HG03175 (cell line): ENCODE results near the gene ZNF143.
"Not testable (repeated sequence)": the region's sequence is repeated elsewhere in the genome, so short reads cannot be mapped to it uniquely, and the experiment has no call there.

Experiments
- ATAC-seq: cut with Tn5 transposase; IDR thresholded peaks from one replicate; pipeline ENCODE4 v1.9.1; 2021; ENCODE audit warnings: mild to moderate bottlenecking, moderate library complexity; ENCODE audit not compliant: unreplicated experiment

ZNF143 gene

DNA sequence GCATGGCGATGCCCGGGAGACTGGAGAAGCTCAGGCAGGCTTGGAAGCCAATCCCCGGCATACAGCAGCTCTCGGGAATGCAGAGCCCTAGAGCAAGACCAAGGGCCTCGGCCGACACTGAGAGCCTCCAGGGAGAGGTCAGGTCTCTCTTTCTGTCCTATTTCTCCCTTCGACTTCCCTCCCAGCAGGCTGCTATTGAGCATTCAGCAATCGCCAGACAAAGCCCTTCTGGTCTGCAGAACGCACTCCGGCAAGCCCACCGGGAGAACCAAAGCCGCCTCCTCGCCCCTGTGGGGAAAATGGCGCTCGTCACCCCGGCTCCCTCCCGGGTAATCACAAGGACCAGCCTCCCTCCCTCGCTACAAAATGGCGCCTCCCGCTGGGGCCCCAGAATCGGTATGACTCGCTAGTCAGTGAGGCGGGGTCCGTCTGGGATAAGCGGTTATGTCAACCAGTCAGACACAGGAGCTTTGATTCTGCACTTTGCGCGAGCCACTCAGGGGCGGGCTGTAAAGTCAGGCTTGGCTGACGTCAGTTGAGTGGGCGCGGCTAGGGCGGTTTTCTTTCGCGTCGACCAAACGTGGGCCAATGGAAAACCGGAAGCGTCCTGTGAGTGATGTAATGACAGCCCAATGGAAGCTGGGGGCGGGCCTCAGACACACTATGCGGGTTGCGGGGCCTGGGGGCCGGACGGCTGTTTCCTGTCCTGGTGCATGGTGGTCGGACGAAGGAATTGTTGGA lies at the start of gene ZNF143:
TSS of gene ZNF143 (plus strand) at position 691 of the 741 bp plus-strand sequence. CDS start 10,297 bp downstream, outside the sequence.
- ATAC-seq: peak; percentile 88

DNA sequence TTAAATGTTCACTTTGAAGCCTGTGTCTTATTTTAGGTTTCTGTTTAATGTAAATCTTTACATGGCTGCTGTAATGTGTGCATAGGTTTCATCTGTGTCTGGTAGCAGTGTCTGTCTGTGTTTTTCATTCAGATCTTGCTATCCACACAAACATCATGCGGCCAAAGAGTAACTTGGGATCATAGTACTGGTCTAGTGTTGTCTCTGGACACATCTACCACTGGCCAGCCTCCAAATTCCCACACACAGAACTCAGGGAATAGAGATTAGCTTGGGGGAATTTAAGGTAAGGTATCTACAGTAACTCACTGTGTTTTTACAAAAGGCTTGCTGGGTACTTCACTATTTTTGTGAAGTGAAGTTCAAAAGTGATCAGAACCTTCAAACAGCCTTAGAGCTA lies 32.1 kb upstream of the ZNF143 start:
- no peak for ATAC-seq

DNA sequence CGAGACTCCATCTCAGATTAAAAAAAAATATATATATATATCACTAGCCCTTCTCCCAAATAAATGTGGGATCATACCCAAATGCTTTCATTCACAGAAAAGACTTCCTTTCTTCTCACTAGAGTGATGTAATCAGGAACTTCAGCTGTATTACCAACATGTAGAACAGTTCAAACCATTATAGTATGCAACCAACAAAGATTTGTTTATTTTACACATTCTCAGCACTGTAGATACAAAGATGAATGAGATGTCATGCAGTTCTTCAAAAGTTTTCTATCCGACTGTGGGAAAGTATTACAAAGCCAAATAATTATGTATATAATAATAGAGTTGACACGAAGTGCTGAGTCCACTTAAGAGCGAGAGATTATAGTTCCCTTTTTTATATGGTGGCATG lies 22.2 kb upstream of the ZNF143 start:
- ATAC-seq: no peak

DNA sequence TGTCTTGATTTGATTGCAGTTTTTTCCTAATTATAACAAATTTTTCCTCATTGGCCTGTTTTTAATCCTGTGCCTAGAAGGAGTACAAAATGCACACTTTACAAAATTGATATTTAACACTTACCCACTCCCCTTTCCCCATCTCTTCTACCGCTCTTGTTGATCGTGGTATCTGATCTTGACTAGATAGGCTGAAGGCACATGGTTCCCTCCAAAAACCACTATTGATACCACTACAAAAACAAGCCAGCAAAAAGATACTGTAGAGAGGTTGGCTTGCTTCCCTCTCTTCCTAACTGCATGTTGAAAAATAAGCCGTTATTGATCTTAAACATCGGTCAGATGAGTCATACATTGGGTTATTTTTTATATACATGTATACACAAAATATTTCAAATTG lies 14.6 kb upstream of the ZNF143 start:
- no peak for ATAC-seq

DNA sequence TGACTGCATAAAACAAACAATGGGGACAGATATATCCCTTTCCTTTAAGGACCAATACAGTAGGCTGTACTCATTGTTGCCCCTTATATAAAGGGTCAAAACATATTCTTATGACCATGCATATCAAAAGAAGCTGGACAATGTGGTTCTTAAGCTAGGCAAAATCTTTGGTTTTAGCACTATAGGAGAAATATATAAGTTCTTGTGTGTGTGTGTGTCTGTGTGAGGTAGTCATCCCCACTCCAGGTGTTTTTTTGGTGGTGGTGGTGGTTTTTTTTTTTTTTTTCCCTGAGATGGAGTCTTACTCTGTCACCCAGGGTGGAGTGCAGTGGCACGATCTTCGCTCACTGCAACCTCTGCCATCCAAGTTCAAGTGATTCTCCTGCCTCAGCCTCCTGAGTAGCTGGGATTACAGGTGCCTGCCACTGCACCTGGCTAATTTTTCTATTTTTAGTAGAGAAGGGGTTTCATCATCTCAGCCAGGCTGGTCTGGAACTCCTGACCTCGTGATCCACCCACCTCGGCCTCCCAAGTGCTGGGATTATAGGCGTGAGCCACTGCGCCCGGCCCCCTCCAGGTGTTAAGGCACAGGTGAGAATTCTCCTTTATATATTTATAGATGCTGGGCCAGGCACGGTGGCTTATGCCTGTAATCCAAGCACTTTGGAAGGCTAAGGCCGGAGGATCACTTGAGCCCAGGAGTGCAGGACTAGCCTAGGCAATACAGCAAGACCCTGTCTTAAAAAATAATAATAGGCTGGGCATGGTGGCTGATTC lies 12.0 kb upstream of the ZNF143 start:
- no peak for ATAC-seq

DNA sequence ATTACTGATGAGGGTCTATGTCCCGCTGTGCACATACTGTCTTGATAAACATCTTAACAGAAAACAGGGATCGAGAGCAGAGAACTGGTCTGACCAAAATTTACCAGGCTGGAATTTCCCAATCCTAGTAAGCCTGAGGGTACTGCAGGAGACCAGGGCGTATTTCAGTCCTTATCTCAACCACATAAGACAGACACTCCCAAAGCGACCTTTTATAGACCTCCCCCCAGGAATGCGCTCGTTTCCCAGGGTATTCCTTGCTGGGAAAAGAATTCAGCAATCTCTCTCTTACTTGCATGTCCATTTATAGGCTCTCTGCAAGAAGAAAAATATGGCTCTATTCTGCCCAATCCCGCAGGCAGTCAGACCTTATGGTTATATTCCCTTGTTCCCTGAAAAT lies 8.8 kb upstream of the ZNF143 start:
- not testable (repeated sequence) for ATAC-seq

DNA sequence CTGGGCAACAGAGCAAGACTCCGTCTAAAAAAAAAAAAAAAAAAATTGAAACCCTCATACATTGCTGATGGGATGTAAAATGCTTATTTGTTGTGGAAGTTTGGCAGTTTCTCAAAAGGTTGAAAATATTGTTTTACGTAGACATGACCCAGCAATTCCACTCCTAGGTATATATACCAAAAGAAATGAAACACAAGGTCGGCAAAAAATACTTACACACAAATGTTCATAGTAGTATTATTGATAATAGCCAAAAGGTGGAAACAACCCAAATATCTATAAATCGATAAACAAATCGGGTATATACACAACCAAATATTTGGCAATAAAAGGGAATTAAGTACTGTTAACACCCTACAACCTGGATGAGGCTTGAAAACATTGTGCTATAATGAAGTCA lies 5.1 kb upstream of the ZNF143 start:
- ATAC-seq: no peak

DNA sequence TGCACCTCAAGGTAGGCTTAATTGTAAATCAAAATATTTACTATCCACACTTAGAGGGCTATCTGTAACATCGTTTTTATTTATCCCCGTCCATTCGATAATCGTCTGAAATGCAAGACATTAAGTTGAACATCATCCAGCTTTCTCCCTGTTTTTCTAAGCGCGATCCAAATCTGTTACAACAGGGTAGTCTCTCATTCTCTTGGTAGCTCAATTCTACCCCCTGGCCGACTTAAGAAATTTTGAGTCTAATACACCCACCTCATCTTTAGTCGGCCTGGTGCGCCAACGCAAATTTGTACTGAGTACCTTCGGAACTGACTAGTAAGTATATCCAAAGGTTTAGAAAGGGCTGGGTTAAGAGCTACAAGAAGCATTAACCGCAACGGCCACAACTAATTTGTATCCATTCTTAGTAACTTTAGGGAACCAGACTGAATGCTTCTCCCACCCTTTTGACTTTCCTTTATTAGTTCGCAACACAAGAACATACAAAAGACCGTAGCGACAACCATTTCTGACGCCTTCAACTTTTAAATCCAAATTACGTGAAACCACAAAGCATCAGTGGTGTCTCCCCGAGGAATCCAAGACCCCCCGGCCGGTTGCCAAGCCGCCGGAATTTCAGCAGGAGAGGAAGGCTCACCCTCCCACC lies 1.0 kb upstream of the ZNF143 start:
- ATAC-seq: no peak

DNA sequence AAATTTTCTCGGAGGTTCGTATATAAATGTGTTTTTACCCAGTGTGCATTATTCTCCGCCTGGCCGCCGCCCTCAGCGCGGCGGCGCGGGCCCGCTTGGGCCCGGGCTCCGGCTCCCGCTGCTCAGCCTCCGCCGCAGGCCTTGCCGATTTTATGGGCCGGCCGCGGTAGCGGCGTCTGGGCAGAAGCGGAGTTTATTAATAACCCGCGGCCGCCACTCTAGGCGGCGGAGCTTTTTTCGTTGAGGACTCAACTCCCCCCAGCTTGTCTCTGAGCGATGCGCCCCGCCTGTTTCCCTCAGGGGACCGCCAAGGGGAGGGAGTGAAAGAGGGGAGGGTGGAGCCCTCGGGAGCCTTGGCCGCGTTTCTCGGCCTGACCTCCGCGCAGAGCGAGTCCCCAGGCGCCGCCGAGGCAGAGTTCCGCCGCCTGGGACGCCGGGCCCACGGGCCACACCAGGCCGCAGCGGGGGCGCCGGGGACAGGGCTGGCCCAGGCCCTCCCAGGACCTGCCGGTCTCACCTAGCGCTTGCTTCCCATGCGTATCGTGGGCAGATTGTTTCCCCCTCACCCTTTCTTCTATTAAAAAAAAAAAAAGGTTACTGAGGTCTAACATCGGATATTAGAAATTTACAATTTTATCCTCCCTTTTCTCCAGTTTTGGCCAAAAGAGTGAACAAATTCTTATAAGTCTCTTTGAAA lies 399 bp downstream of the ZNF143 start:
- peak; percentile 49 for ATAC-seq

DNA sequence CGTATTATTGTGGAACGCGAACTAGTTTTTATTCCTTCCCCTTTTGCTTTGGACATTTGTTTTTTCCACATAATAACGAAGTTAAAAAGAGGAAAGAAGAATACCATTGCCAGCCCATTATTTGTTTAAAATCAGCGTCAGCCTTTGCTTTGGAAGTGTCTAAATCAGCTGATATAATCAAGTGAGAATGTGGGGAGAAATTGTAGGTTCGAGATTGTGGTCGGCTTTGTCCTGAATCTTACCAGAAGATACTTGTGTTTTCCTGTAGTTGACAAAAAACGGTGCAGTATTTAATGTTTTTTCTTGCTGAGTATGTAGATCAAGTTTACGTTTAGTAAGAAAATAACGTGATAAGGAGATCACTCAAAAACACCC lies 935 bp downstream of the ZNF143 start:
- no peak for ATAC-seq

DNA sequence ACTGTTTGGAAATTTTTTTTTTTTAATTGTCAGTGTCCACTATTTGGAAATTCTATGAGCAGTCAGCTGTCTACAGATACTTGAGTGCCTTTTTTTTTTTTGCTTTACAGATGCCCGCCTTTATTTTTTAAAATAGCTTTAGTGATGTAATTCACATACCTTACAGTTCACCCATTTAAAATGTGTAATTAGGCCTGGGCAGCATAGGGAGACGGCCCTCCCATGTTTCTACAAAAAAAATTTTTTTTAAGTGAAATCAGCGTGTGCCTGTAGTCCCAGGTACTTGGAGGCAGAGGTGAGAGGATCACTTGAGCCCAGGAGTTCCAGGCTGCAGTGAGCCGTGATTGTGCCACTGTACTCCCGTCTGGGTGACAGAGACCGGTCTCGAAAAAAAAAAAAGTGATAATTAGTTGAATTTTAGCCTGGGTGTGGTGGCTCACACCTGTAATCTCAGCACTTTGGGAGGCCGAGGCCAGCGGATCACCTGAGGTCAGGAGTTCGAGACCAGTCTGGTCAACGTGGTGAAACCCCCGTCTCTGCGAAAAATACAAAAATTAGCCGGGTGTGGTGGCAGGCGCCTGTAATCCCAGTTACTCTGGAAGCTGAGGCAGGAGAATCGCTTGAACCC lies 1.5 kb downstream of the ZNF143 start:
- no peak for ATAC-seq

DNA sequence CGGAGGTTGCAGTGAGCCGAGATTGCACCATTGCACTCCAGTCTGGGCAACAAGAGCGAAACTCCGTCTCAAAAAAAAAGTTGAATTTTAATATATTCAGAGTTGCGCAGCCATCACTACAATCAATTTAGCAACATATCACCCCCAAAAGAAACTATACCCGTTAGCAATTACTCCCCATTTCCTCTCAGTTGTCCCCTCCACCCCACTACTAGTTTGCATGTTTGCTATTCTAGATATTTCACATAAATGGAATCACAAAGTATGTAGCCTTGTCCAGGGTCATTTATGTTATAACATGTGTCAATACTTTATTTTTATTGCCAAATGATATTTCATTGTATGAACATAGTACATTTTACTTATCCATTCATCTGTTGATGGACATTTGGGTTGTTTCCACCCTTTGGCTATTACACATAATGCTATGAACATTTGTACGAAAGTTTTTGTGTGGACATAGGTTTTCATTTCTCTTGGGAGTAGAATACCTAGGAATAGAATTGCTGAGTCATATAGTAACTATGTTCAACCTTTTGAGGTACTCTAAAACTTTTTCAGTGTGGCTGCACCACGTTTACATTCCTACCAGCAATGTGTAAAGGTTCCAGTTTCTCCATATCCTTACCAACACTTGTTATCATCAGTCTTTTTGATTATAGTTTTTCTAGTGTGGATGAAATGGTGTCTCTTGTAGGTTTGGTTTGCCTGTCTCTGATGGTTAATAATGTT lies 2.2 kb downstream of the ZNF143 start:
- no peak for ATAC-seq

DNA sequence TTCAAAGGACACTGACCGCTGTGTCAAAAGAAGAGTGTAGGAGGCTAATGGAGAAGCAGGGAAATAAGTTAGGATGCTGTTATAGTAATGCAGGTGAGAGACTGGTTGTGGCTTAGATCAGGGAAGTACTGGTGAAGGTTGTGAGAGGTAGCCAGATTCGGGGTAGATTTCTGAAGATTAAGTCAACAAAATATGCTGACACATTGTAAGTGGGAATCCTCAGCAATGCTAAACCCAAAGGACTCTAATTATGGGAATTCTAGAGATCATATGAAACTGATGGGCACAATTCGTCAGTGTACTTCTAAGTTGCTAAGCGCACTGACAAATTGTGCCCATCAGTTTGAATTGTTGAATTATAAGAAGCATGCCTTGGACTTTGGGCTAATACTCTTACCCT lies 10.0 kb downstream of the ZNF143 start:
- ATAC-seq: no peak

DNA sequence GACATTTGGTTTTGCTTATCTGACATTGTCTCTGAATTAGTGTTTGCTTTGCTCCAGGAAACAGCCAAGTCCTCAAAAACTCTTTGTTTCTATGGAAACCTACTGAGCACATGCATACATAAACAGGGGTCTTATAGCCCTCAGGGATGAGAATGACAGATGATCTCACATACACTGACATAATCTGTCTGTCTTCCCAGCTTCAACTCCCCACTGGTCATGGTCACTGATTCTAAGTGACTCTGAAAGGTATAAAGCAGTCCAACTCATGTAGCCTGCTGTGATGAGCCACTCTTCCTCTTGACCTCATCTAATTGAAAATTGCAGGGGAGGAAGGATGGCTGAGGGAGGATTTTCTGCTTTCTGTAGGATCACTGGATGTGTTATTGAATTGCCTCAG lies 12.6 kb downstream of the ZNF143 start:
- ATAC-seq: no peak

DNA sequence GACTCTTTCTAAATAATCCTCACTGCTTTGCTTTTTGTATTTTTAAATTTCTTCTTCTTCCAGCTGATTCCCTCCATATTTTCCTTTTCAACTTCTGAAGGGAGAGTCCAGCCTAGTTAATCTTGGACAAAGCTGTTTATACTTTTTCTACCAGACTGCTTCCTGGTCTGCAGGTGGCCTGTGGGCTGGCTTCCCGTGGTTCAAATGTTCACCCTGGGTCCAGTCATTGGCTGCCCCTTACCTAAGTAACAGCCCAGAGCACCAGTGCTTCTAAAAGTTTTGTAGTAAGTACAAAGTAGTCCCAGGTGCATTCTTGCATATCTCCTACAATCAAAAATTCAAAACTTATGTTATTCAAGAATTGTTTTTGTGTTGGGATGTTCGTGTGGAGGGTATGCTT lies 19.1 kb downstream of the ZNF143 start:
- no peak for ATAC-seq

DNA sequence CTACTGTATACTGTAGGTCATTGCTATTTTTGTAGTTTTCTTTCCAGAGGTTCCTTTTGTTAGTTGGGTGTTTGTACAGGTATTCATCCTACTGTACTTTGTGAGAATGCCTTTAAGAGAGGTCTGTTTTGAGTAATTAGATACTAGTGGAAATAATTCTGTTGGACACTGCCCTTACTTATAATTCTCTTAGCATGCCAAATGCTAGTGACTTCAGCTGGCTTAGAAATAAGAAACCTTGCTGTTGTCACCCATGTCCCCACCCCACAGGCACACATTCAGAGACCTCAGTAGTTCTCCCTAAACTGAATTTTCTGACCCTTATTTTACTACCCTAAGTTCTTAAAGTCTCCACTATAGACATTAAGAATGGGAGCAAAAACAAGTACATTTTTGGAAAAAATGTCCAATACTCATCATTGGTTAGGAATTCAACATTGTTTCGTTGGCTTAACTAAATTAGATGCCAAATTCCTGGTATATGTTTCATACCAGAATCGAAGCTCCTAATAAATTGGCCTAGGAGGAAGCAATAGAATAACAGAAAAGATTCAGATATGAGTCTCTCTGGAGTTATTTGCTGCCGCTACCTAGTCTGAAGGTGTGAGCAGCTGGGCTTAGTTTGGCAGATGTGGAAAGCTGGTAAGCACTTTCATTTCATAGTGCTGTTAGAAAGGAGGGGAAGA lies 28.4 kb downstream of the ZNF143 start:
- no peak for ATAC-seq

DNA sequence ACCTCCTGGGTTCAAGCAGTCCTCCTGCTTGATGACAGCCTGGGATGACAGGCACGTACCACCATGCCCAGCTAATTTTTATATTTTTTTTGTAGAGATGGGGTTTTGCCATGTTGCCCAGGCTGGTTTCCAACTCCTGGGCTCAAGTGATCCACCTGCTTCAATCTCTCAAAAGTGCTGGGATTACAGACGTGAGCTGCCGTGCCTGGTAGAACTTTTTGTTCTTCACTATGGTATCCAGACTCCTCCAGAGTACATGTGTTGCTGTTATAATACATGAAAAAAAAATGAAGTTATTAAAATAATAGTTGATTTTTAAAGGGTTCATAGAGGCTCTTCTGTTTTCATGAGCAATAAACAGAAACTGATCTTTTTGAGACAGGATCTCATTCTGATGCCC lies 29.6 kb downstream of the ZNF143 start:
- no peak for ATAC-seq

DNA sequence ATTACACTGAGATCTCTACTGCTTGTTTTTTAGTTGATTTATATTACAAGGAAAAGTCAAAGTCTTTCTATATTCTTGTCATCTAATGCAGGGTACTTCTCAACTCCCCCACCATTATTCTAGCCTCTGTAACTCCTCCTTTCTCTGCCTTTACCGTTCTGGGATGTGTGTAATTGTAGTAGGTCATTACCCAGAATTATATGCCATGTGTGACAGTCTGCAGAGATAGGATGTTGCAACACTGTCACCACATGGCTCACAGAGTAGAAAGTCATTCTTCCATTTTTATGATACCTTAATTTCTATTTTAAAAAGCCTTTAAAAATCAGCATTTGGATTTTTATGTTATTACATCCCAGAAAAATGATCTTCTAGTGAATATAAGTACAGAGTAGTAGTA lies 32.7 kb downstream of the ZNF143 start:
- no peak for ATAC-seq

DNA sequence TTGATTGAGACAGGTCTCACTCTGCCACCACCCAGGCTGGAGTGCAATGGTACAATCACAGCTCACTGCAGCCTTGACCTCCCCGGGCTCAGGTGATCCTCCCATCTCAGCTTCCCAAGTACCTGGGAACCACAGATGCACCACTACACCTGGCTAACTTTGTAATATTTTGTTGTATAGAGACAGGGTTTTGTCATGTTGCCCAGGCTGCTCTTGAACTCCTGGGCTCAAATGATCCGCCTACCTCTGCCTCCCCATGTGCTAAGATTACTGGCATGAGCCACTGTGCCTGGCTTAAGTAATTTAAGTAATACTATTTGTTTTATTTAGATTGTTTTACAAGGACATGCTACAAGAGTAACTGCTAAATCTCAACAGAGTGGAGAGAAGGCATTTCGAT lies 33.5 kb downstream of the ZNF143 start:
- ATAC-seq: no peak
